Measurements from ENCODE around the gene TBX3.

DNA sequence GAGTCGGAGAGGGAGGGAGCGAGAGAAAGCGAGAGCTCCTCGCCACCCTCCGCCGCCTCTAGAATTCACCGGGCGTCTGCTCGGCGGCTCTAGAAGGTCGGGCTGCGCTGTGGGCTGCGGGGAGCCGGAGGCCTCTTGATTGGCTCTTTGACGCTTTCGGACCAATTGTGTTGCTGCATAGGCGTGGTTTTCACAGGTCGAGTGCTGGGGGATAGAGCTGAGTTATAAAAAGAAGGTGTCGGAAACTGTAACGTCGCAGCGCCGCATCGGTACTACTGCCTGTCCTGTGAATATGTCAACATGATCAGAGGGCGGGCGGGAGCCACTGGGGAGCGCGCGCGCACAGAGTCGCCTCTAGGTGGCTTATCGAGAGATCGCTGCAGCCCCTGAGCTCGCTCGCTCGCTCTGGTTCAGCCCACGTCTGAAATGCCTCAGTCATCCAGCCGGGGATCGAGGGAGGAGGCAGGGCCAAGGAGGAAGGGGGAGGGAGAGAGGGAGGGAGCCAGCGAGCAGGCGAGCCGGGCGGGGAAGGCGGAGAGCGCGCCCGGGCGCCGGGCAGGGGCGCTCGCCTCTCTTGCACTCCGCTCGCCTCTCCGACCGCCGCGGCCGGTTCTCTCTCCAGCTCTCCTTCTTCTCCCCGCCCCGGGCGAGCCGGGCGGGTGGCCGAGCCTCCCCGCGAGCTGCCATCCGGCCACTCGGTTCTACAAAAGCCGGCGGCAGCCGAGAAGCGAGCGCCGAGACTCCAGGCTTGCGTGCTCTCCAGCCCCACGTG is at the start of gene TBX3:
- TF ChIP-seq, protein P1, sequence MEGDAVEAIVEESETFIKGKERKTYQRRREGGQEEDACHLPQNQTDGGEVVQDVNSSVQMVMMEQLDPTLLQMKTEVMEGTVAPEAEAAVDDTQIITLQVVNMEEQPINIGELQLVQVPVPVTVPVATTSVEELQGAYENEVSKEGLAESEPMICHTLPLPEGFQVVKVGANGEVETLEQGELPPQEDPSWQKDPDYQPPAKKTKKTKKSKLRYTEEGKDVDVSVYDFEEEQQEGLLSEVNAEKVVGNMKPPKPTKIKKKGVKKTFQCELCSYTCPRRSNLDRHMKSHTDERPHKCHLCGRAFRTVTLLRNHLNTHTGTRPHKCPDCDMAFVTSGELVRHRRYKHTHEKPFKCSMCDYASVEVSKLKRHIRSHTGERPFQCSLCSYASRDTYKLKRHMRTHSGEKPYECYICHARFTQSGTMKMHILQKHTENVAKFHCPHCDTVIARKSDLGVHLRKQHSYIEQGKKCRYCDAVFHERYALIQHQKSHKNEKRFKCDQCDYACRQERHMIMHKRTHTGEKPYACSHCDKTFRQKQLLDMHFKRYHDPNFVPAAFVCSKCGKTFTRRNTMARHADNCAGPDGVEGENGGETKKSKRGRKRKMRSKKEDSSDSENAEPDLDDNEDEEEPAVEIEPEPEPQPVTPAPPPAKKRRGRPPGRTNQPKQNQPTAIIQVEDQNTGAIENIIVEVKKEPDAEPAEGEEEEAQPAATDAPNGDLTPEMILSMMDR (IDR thresholded peaks at IDR 0.05; ENCODE audit: low read depth, low read length): no peak
- no peak for TF ChIP-seq EZH2phosphoT487 (IDR thresholded peaks at IDR 0.05; ENCODE audit: low read depth)
